Liver (tissue), 3 donors: ENCODE measurements around the gene HAO2.

Experiments used
- CTCF ChIP-seq: fragments of 150-350 bp; IDR thresholded peaks from 2 replicates; pipeline ENCODE4 v1.5.1; 2017; ENCODE audit warnings: improper control_type of control experiment, low read depth, low read length; ENCODE audit not compliant: missing input control
- FOXA1 ChIP-seq: IDR thresholded peaks from 2 replicates; pipeline ENCODE4 v1.6.1; 2016; ENCODE audit warnings: antibody characterized with exemption
- TAF1 ChIP-seq: conservative IDR thresholded peaks from 2 replicates; pipeline ENCODE4 v1.6.1; 2016; ENCODE audit warnings: antibody characterized with exemption, mild to moderate bottlenecking
- ZBTB33 ChIP-seq: IDR thresholded peaks from 2 replicates; pipeline ENCODE4 v1.6.1; 2016; ENCODE audit warnings: antibody characterized with exemption
- TF ChIP-seq, protein P1 (sequence below): IDR thresholded peaks from 2 replicates; pipeline ENCODE4 v1.6.1; 2016; ENCODE audit warnings: antibody characterized with exemption
- donor health status: healthy.
- donor health status: healthy.

GRCh38 chr1:119410961-119411360, 42.4 kb downstream of the HAO2 start:
- TF ChIP-seq CTCF (no peak), TAF1 (no peak), FOXA1 (no peak), ZBTB33 (no peak)
- TF ChIP-seq, protein P1, sequence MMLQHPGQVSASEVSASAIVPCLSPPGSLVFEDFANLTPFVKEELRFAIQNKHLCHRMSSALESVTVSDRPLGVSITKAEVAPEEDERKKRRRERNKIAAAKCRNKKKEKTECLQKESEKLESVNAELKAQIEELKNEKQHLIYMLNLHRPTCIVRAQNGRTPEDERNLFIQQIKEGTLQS = no peak
